Mucosa of stomach (tissue), 1 donor: Measurements from ENCODE around the gene DENND1A.
"Not testable (repeated sequence)": the region's sequence is repeated elsewhere in the genome, so short reads cannot be mapped to it uniquely, and the experiment has no call there.

ENCODE experiments used
- H3K27me3 ChIP-seq: one replicate; pipeline ENCODE4 v1.7.0; 2013; ENCODE audit warnings: mild to moderate bottlenecking, low read length; ENCODE audit not compliant: control insufficient read depth, insufficient read depth
- H3K36me3 ChIP-seq: one replicate; pipeline ENCODE4 v1.7.0; 2013; ENCODE audit warnings: low read length; ENCODE audit not compliant: control insufficient read depth, insufficient read depth
- H3K4me1 ChIP-seq: one replicate; pipeline ENCODE4 v1.7.0; 2013; ENCODE audit warnings: mild to moderate bottlenecking, low read length; ENCODE audit not compliant: control insufficient read depth, insufficient read depth
- H3K4me3 ChIP-seq: one replicate; pipeline ENCODE4 v1.7.0; 2013; ENCODE audit warnings: low read length
- H3K9ac ChIP-seq: one replicate; pipeline ENCODE4 v1.7.0; 2013; ENCODE audit warnings: mild to moderate bottlenecking, low read length, moderate library complexity
- H3K9me3 ChIP-seq: one replicate; pipeline ENCODE4 v1.7.0; 2013; ENCODE audit warnings: mild to moderate bottlenecking, low read length, moderate library complexity; ENCODE audit not compliant: control insufficient read depth
- donor health status: Pancreatic carcinoma.

Gene DENND1A

GRCh38 chr9:123903550-123903949 is 26.4 kb downstream of the DENND1A start:
- not testable (repeated sequence) for H3K27me3 ChIP-seq, H3K36me3 ChIP-seq, H3K9ac ChIP-seq, H3K4me3 ChIP-seq, H3K4me1 ChIP-seq, H3K9me3 ChIP-seq

DNA sequence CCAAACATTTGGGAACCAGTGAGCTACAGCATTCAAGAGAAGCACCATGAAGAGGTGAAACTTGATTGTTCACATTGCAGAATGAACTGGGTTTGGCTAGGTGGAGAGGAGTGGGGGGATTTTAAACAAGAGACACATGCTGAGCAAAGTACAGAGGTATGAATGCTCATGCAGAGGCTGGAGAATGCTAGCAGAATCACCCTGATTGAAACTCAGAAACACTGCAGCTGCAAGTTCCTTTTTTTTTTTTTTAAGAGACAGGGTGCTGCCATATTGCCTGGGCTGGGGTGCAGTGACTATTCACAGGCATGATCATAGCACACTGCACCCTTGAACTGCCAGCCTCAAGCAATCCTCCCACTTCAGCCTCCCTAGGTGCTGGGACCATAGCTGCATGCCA is 35.1 kb downstream of the DENND1A start:
- Histone ChIP-seq H3K4me3 (no peak overlapping the region), H3K36me3 (no peaks in the 10 kb centered on the region), H3K4me1 (no peaks in the 10 kb centered on the region), H3K9me3 (no peaks in the 10 kb centered on the region), H3K9ac (no peak overlapping the region), H3K27me3 (no peaks in the 10 kb centered on the region)

DNA sequence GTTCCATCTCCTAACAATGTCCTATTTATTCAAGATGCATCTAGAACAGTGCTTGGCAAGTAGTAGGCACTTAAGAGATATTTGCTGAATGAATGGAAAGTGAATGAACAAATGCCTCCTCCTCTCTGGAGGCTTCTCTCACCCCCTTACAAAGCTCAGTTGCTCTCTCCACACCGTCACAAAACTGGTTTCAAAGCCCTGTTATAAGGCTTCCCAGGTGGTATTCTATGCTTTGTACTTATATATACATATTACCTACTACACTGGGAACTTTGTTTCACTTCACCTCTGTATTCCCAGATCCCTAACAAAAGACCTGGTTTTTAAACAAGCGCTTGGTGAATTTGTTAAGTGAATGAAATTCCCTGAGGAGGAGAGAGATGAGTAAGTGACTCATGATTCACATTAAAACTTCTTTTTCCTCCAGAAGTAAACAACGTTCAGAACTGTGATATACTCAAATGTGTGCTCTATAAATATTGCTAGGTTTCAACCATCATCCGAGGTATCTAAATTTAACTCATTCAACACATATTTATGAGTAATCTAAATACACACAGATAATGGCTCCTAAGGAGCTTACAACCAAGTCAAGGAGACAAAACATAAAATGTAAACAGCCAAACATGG is 36.0 kb downstream of the DENND1A start:
- Histone ChIP-seq H3K36me3 (no peaks in the 10 kb centered on the region), H3K4me1 (no peaks in the 10 kb centered on the region), H3K27me3 (no peaks in the 10 kb centered on the region), H3K9ac (no peak overlapping the region), H3K4me3 (no peak overlapping the region), H3K9me3 (no peaks in the 10 kb centered on the region)

DNA sequence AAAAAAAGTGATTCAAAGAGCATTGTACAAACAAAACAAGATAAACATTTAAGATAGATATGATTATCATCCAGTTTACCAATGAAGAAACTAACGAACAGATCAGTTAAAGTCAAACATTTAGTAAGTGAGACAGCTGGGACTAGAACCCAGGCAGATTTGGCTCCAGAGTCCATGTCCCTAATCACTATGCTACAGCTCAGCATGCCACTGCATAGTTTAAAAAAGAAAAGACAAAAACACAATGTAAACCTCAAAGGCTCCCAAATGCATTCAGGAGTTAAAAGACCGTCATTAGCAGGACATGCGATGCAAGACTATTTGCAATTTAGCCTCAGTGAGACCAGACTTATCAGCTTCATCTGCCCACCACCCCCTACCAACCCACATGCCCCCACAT is 36.8 kb downstream of the DENND1A start:
- H3K4me3 ChIP-seq: no peak overlapping the region
- H3K4me1 ChIP-seq: no peaks in the 10 kb centered on the region
- H3K9ac ChIP-seq: no peak overlapping the region
- no peaks in the 10 kb centered on the region for H3K27me3 ChIP-seq
- no peaks in the 10 kb centered on the region for H3K9me3 ChIP-seq
- no peaks in the 10 kb centered on the region for H3K36me3 ChIP-seq

DNA sequence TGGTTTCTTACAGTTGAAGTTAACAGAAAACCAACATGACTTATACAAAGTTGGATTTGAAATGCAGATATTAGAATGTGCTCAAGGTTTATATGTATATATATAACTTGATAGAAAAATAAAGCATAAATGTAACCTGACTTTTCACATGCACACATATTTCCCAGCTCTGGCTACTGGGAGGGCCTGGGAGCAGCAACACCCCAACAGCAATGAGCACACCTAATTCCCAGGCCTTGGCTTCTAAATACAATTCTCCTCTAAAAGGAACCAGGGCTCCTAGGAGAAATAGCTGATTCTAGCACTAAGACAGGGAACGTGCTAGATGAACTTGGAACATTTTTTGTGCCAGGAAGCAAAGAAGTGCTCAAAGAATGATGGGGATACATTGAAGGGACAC is 42.1 kb downstream of the DENND1A start:
- no peaks in the 10 kb centered on the region for H3K4me1 ChIP-seq
- H3K4me3 ChIP-seq: no peak overlapping the region
- no peaks in the 10 kb centered on the region for H3K36me3 ChIP-seq
- H3K27me3 ChIP-seq: no peaks in the 10 kb centered on the region
- H3K9me3 ChIP-seq: no peaks in the 10 kb centered on the region
- H3K9ac ChIP-seq: no peak overlapping the region

DNA sequence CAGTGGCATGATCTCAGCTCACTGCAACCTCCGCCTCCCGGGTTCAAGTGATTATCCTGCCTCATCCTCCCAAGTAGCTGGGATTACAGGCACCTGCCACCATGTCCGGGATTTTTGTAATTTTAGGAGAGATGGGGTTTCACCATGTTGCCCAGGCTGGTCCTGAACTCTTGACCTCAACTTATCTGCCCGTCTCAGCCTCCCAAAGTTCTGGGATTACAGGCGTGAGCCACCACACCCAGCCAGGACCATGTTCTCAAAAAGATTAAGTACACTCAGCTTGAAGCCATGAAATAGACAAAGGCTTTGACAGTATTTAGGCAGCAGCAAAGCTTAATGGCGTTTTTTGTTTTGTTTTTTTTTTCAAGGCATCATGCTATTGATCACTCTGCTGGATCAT is 44.1 kb downstream of the DENND1A start:
- H3K4me3 ChIP-seq, H3K36me3 ChIP-seq, H3K9ac ChIP-seq: not testable (repeated sequence)

DNA sequence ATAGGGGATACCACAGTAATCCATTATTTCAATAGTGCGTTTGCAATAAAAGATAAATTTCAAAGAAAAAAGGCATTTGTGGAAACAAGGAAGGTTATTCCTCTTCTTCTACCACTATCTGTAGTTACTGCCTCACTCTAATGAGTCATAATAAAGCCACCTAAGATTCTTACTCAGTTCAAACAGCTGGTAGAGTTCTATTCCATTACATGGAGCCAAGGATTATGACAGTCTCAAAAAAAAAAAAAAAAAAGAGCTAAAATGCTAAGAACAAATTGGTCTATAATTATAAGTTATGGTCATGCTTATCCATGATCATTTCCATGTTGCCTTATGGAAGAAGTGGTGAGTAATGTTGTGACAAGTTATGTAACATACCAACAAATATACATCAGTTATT is 46.3 kb downstream of the DENND1A start:
- no peaks in the 10 kb centered on the region for H3K27me3 ChIP-seq
- no peak overlapping the region for H3K4me3 ChIP-seq
- no peaks in the 10 kb centered on the region for H3K36me3 ChIP-seq
- no peaks in the 10 kb centered on the region for H3K9me3 ChIP-seq
- H3K9ac ChIP-seq: no peak overlapping the region
- no peaks in the 10 kb centered on the region for H3K4me1 ChIP-seq

More for the DNA sequence above, 44.1 kb downstream of the DENND1A start:
- H3K4me1 ChIP-seq, H3K9me3 ChIP-seq, H3K27me3 ChIP-seq: not testable (repeated sequence)

DNA sequence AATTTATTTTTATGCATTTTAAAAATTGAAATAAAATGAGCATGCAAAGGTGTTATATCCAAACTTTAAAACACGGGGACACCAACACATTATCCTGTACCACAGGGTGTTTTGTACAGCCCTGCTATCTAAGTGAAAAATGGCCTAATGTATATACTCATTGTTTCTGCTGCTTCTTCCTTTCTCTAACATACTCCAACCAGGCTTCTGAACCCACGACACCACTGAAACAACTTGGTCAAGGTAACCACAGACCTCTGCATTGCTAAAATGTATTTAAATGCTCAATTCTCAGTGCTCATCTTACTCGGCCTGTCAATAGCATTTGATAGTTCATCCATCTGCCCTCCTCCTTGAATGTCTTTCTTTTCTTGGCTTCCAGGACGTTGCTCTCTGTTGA is 48.3 kb downstream of the DENND1A start:
- H3K27me3 ChIP-seq: no peaks in the 10 kb centered on the region
- no peaks in the 10 kb centered on the region for H3K9me3 ChIP-seq
- no peak overlapping the region for H3K4me3 ChIP-seq
- H3K36me3 ChIP-seq: no peaks in the 10 kb centered on the region
- no peaks in the 10 kb centered on the region for H3K4me1 ChIP-seq
- no peak overlapping the region for H3K9ac ChIP-seq

DNA sequence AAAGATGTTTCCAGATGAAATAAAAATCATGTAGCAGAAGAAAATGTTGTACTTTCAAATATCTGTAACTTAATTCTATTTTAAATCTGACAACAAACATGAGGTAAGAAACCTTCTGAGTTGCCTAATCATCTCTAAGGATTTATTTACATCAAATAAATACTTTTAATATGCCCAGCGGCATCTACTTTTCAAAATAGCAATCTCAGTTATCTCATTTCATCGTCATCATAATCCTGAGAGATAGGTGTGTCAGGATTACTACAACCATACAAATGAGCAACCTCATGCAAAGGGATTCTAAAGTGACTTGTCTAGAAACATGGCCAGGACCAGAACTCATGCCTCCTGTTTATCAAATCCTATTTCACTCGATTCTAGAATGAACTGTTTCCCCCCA is 49.5 kb downstream of the DENND1A start:
- Histone ChIP-seq H3K36me3 (no peaks in the 10 kb centered on the region), H3K27me3 (no peaks in the 10 kb centered on the region), H3K9me3 (no peaks in the 10 kb centered on the region), H3K9ac (no peak overlapping the region), H3K4me3 (no peak overlapping the region), H3K4me1 (no peaks in the 10 kb centered on the region)

DNA sequence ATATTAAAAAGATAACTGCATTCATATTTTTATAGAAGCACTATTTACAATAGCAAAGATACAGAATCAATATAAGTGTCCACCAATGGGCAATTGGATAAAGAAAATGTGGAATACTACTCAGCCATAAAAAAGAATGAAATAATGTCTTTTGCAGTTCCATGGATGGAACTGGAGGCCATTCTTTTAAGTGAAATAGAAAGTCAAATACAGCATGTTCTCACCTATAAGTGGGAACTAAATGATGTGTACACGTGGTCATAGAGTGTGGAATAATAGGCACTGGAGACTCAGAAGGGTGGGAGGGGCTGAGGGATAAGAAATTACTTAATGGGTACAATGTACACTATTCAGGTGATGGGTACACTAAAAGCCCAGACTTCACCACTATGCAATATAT is 53.2 kb downstream of the DENND1A start:
- H3K9ac ChIP-seq: no peak overlapping the region
- H3K9me3 ChIP-seq: no peaks in the 10 kb centered on the region
- no peaks in the 10 kb centered on the region for H3K27me3 ChIP-seq
- H3K36me3 ChIP-seq: no peaks in the 10 kb centered on the region
- H3K4me3 ChIP-seq: no peak overlapping the region
- H3K4me1 ChIP-seq: no peaks in the 10 kb centered on the region

- no peaks in the 10 kb centered on the region for H3K36me3 ChIP-seq
Observed at GRCh38 chr9:123872710-123873109, 57.2 kb downstream of the DENND1A start.

DNA sequence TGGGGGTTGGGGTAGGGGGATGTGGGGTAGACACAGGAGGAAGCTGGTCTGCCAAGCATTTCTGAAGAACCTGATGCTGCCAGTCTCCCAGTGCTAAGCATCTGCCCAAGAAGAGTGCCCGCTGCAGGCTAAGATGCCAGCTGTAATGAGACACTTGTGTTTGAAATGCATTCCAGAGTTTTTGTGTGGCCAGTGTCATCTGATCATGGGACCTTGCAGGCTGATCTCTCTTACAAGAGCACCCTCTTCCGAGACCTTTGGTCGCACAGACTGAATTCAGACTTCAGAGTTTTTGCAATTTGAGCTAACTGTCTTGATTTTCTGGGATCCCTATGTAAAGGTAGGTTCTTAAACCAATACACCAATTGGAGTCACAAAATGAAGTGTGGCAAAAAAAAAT is 58.1 kb downstream of the DENND1A start:
- Histone ChIP-seq H3K36me3 (no peaks in the 10 kb centered on the region), H3K4me1 (peaks cover 7% of the 10 kb centered on the region), H3K27me3 (no peaks in the 10 kb centered on the region), H3K4me3 (no peak overlapping the region), H3K9me3 (no peaks in the 10 kb centered on the region), H3K9ac (no peak overlapping the region)

More at GRCh38 chr9:123872710-123873109, 57.2 kb downstream of the DENND1A start:
- Histone ChIP-seq H3K9ac (no peak overlapping the region), H3K9me3 (no peaks in the 10 kb centered on the region), H3K27me3 (no peaks in the 10 kb centered on the region), H3K4me3 (no peak overlapping the region), H3K4me1 (peaks cover 3% of the 10 kb centered on the region)

DNA sequence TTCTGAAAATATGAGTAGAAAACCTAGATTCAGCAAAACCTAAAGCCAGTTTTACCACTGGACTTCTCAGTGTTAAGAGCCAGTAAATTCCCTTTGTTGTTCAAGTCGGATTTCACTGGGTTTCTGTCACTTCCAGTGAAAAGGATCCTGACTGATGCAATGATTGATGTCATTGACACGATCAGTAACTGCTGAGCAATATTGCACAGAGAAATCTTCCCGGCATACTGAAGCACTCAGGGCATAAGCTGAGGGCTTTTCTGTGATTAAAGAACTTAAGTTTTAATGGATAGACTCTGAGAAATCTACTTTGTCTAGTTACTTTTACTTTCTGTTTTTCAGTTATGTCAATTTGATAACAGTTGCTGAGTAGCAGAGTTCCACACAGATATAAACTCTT is 61.9 kb downstream of the DENND1A start:
- no peaks in the 10 kb centered on the region for H3K36me3 ChIP-seq
- H3K9me3 ChIP-seq: no peaks in the 10 kb centered on the region
- peaks cover 7% of the 10 kb centered on the region for H3K4me1 ChIP-seq
- no peak overlapping the region for H3K4me3 ChIP-seq
- no peaks in the 10 kb centered on the region for H3K27me3 ChIP-seq
- no peak overlapping the region for H3K9ac ChIP-seq
